ENCODE results near the gene AKAP12.

The AKAP12 gene

GRCh38 chr6:151263967-151264366 is 24.2 kb downstream of the AKAP12 start:
- Histone ChIP-seq H3K9me2 (replicated peaks; ENCODE audit: insufficient read depth, low read length) (no peaks in the 10 kb centered on the region), H3K27ac (ENCODE audit: low read length) (no peak overlapping the region), H3K27me3 (replicated peaks; ENCODE audit: insufficient read depth, low read length) (no peaks in the 10 kb centered on the region), H3K79me2 (ENCODE audit: low read length) (no peaks in the 10 kb centered on the region), H3F3A (ENCODE audit: insufficient read depth, low read length) (no peaks in the 10 kb centered on the region), H2AFZ (ENCODE audit: low read length) (no peak overlapping the region), H4K20me1 (ENCODE audit: insufficient read depth, low read length) (no peaks in the 10 kb centered on the region), H3K9me3 (replicated peaks; ENCODE audit: insufficient read depth, low read length) (no peaks in the 10 kb centered on the region), H3K4me1 (ENCODE audit: low read length) (no peaks in the 10 kb centered on the region), H3K4me2 (ENCODE audit: low read depth, low read length) (no peak overlapping the region), H3K4me3 (ENCODE audit: low read length) (no peak overlapping the region), H3K36me3 (replicated peaks; ENCODE audit: insufficient read depth, low read length) (no peaks in the 10 kb centered on the region), H3K9ac (ENCODE audit: low read length) (no peak overlapping the region)
- DNase-seq = no peak
- no peak for TF ChIP-seq CTCF (IDR thresholded peaks at IDR 0.05; ENCODE audit: low read length)

- TF ChIP-seq EZH2 (optimal IDR thresholded peaks at IDR 0.05; ENCODE audit: low read depth, low read length) (no peak), EZH2phosphoT487 (IDR thresholded peaks at IDR 0.05; ENCODE audit: low read length) (no peak), CTCF (IDR thresholded peaks at IDR 0.05; ENCODE audit: low read length) (no peak)
- Histone ChIP-seq H3K9me3 (replicated peaks; ENCODE audit: insufficient read depth, low read length) (no peaks in the 10 kb centered on the region), H3K36me3 (replicated peaks; ENCODE audit: insufficient read depth, low read length) (no peaks in the 10 kb centered on the region), H3K4me3 (ENCODE audit: low read length) (no peak overlapping the region), H3K27me3 (replicated peaks; ENCODE audit: insufficient read depth, low read length) (no peaks in the 10 kb centered on the region), H3K9me2 (replicated peaks; ENCODE audit: insufficient read depth, low read length) (no peaks in the 10 kb centered on the region), H3K27ac (ENCODE audit: low read length) (no peak overlapping the region), H4K20me1 (ENCODE audit: insufficient read depth, low read length) (no peaks in the 10 kb centered on the region), H3K79me2 (ENCODE audit: low read length) (no peaks in the 10 kb centered on the region), H3F3A (ENCODE audit: insufficient read depth, low read length) (no peaks in the 10 kb centered on the region), H3K9ac (ENCODE audit: low read length) (no peak overlapping the region), H3K4me1 (ENCODE audit: low read length) (no peaks in the 10 kb centered on the region), H3K4me2 (ENCODE audit: low read depth, low read length) (no peak overlapping the region), H2AFZ (ENCODE audit: low read length) (no peak overlapping the region)
- no peak for DNase-seq
Measured at GRCh38 chr6:151265282-151265681, 25.5 kb downstream of the AKAP12 start.

- Histone ChIP-seq H3K36me3 (replicated peaks; ENCODE audit: insufficient read depth, low read length) (no peaks in the 10 kb centered on the region), H3K4me2 (ENCODE audit: low read depth, low read length) (no peak overlapping the region), H3K4me1 (ENCODE audit: low read length) (no peaks in the 10 kb centered on the region), H3K27me3 (replicated peaks; ENCODE audit: insufficient read depth, low read length) (no peaks in the 10 kb centered on the region), H3K79me2 (ENCODE audit: low read length) (no peaks in the 10 kb centered on the region), H3K9ac (ENCODE audit: low read length) (no peak overlapping the region), H2AFZ (ENCODE audit: low read length) (no peak overlapping the region), H3K9me2 (replicated peaks; ENCODE audit: insufficient read depth, low read length) (no peaks in the 10 kb centered on the region), H3K4me3 (ENCODE audit: low read length) (no peak overlapping the region), H3K27ac (ENCODE audit: low read length) (no peak overlapping the region), H3F3A (ENCODE audit: insufficient read depth, low read length) (no peaks in the 10 kb centered on the region), H4K20me1 (ENCODE audit: insufficient read depth, low read length) (no peaks in the 10 kb centered on the region), H3K9me3 (replicated peaks; ENCODE audit: insufficient read depth, low read length) (no peaks in the 10 kb centered on the region)
- DNase-seq = no peak
- no peak for TF ChIP-seq EZH2phosphoT487 (IDR thresholded peaks at IDR 0.05; ENCODE audit: low read length)
- no peak for TF ChIP-seq CTCF (IDR thresholded peaks at IDR 0.05; ENCODE audit: low read length)
- no peak for TF ChIP-seq EZH2 (optimal IDR thresholded peaks at IDR 0.05; ENCODE audit: low read depth, low read length)
Measured at GRCh38 chr6:151269321-151269995, 29.7 kb downstream of the AKAP12 start.

All from MM.1S (cell line).